KOPT-K1 (cell line): ENCODE results near the gene TMEM145.

Experiments used
- H3K27ac ChIP-seq: fragments of 200-600 bp; sonication (generic); 2 replicates; pipeline ENCODE4 v1.5.1; 2016; ENCODE audit warnings: antibody characterized with exemption, mild to moderate bottlenecking, low read depth, low read length; ENCODE audit not compliant: poor library complexity, severe bottlenecking
- H3K36me3 ChIP-seq: fragments of 200-600 bp; sonication (generic); 2 replicates; pipeline ENCODE4 v1.5.1; 2017; ENCODE audit warnings: antibody characterized with exemption, mild to moderate bottlenecking, low read length, moderate library complexity; ENCODE audit not compliant: insufficient read depth
- H3K9me3 ChIP-seq: fragments of 200-600 bp; sonication (generic); 2 replicates; pipeline ENCODE4 v1.5.1; 2017; ENCODE audit warnings: antibody characterized with exemption, low read length, mild to moderate bottlenecking; ENCODE audit not compliant: insufficient read depth, poor library complexity, severe bottlenecking

Gene TMEM145

GRCh38 chr19:42362891-42363440, 49.9 kb downstream of the TMEM145 start:
- Histone ChIP-seq H3K36me3 (peaks cover 10% of the 10 kb centered on the region; the same call in 1 of the 2 replicates), H3K27ac (no peak overlapping the region), H3K9me3 (no peaks in the 10 kb centered on the region)

GRCh38 chr19:42363614-42364346, 50.7 kb downstream of the TMEM145 start:
- Histone ChIP-seq H3K27ac (no peak overlapping the region), H3K36me3 (peaks cover 10% of the 10 kb centered on the region; the same call in 1 of the 2 replicates)

GRCh38 chr19:42366673-42367072, 53.6 kb downstream of the TMEM145 start:
- peaks cover 10% of the 10 kb centered on the region; the same call in 1 of the 2 replicates for H3K36me3 ChIP-seq
- no peak overlapping the region for H3K27ac ChIP-seq
- H3K9me3 ChIP-seq: no peaks in the 10 kb centered on the region

More at GRCh38 chr19:42363614-42364346, 50.7 kb downstream of the TMEM145 start:
- H3K9me3 ChIP-seq: no peaks in the 10 kb centered on the region

DNA sequence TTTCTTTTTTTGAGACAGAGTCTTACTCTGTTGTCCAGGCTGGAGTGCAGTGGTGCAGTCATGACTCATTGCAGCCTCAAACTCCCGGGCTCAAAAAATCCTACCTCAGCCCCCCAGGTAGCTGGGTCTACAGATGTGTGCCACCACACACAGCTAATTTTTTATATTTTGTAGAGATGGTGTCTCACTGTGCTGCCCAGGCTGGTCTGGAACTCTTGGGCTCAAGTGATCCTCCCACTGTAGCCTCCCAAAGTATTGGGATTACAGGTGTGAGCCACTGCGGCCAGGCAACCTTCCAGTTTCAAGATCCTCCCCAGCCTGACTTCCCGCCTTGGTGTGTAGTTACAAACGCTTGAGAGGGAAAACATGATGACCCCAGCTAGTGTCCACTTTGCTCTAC, 54.8 kb downstream of the TMEM145 start:
- Histone ChIP-seq H3K36me3 (peaks cover 10% of the 10 kb centered on the region; the same call in 1 of the 2 replicates), H3K9me3 (no peaks in the 10 kb centered on the region), H3K27ac (no peak overlapping the region)

- H3K27ac ChIP-seq: no peak overlapping the region
- peaks cover 10% of the 10 kb centered on the region; the same call in 1 of the 2 replicates for H3K36me3 ChIP-seq
- no peaks in the 10 kb centered on the region for H3K9me3 ChIP-seq
Observed at GRCh38 chr19:42368360-42368759, 55.3 kb downstream of the TMEM145 start.

- peaks cover 7% of the 10 kb centered on the region; the same call in 1 of the 2 replicates for H3K36me3 ChIP-seq
- no peaks in the 10 kb centered on the region for H3K9me3 ChIP-seq
- no peak overlapping the region for H3K27ac ChIP-seq
Observed at GRCh38 chr19:42368765-42369164, 55.7 kb downstream of the TMEM145 start.

DNA sequence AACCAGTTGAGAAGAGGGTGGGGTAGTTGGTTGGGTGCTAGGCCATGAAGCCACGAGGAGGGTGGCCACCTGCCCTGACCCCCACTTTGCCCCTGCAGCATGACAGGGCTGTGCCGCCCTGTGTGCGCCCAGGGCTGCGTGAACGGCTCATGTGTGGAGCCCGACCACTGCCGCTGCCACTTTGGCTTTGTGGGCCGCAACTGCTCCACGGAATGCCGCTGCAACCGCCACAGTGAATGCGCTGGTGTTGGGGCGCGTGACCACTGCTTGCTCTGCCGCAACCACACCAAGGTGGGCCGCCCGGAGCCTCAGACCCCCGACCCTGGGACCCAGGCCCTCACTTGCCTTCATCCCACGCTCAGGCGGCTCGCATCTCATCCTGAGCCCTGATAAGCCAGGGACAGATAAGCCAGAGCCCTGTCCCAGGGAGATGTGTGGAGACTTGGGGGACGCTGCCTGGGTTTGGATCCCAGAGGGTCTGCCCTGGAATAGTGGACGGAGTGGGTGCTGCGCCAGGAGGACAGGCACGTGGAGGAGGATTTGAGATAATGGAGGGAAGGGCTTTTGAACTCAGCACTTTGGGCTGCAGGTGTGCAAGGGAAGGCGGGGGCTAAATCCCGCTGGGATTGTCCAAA, 56.4 kb downstream of the TMEM145 start:
- Histone ChIP-seq H3K27ac (no peak overlapping the region), H3K36me3 (no peaks in the 10 kb centered on the region), H3K9me3 (no peaks in the 10 kb centered on the region)

DNA sequence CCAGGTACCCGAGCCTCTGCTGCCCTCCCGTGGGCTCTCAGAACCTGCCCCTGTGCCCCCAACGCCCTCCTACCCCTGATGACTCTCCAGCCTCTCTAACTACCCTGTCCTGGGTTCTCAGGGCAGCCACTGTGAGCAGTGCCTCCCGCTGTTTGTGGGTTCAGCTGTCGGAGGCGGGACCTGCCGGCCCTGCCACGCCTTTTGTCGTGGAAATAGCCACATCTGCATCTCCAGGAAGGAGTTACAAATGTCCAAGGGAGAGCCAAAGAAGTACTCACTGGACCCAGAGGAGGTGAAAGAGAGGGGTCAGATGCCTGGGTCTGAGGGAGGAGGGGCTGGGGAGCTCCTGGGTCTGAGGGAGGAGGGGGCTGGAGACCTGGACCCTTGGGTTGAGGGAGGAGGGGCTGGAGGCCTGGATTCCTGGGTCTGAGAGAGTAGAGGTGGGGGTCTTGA, 57.0 kb downstream of the TMEM145 start:
- Histone ChIP-seq H3K27ac (no peak overlapping the region), H3K9me3 (no peaks in the 10 kb centered on the region), H3K36me3 (no peaks in the 10 kb centered on the region)

DNA sequence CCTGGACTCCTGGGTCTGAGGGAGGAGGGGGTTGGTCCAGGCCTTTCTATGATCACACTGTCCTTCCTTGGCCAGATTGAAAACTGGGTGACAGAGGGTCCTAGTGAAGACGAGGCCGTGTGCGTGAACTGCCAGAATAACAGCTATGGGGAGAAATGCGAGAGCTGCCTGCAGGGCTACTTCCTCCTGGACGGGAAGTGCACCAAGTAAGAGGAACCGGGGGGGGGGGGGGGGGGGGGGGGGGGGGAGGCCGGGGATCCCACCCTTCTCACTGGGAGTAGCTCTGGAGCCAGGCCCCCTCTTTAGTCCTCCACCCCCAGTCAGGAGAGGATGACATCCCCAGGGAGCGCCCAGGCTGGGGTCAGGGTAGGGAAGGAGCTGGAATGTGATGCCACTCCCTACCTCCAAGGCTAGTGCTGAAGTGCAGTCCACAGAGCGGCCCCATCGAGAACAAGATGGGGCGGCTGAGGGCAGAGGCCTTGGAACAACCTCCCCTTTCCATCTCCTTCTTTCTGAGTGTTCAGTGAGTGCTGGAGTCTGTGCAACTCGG, 57.6 kb downstream of the TMEM145 start:
- no peaks in the 10 kb centered on the region for H3K36me3 ChIP-seq
- no peak overlapping the region for H3K27ac ChIP-seq

More for the DNA sequence above, 57.6 kb downstream of the TMEM145 start:
- H3K9me3 ChIP-seq: no peaks in the 10 kb centered on the region
